Stimulated activated CD8-positive, alpha-beta memory T cell treated with anti-CD3 and anti-CD28 coated beads, Interleukin-15, amount 100 ng/mL, for 1 hour (primary cell): ENCODE results near the gene CDRT15L2.
"Not testable (repeated sequence)": the region's sequence is repeated elsewhere in the genome, so short reads cannot be mapped to it uniquely, and the experiment has no call there.

ENCODE experiments used
- DNase-seq: peaks from one replicate; pipeline ENCODE4 v3.0.0-alpha.2; 2020; ENCODE audit warnings: low read depth

The CDRT15L2 gene

DNA sequence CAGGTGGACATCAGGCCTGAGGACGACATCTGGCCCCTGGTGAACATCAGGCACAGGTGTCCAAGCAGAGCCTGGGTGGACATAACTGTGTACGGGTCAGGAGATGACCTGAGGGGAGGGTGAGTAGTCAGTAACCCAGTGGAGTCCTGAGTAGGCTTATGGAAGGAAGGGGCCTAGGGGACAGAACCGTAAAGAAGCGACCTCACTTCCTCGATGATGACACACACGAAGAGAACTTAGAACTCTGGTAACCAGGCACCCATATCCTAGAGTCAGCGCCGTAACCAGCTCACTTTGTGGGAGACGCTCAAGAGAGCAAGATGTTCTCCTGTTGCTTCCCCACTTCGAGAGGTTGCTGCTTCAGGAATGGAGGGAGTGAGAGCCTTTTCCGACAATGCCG, at the start of gene CDRT15L2:
CDRT15L2 (plus strand) TSS at position 301 of the 400 bp plus-strand sequence; CDS start at position 321, 20 bp downstream.
- DNase-seq = not testable (repeated sequence)

DNA sequence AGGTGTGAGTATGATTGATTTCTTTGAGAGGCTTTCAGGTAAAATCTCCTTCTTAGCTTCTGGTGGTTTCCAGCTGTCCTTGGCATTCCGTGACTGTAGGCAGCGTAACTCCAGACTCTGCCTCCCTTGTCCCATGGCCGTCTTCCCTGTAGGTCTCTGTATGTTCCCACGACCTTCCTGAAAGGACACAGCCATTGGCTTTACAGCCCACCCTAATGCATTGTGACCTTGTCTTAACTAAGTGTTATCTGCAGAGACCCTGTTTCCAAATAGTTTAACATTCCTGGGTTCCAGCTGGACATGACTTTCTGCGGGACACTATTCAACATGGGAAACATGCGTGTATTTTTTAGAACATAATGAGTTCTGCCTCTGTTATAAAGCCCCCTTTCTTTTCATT, 49.4 kb upstream of the CDRT15L2 start:
- not testable (repeated sequence) for DNase-seq

DNA sequence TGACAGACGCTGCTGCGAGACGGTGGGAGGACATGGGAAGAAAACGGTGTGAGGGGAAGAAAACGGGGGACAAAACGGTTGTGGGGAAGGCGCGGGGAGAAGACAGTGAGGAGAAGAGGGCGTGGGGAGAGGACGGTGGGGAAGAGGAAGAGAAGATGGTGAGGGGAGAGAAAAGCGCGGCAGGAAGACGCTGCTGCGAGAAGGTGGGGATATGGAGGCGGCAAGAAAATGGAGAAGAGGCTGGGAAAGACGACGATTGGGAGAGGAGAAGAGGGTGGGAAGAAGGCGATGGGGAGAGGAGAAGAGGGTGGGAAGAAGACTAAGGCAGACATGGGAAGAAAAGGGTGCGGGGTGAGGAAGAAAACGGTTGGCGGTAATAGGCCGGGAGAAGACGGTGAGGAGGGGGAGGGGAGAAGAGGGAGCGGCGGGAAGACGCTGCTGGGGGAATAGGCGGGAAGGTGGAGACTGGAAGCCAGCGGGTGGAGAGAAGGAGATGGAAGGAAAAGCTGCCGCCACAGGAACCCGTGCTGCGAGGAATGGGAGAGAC, 46.9 kb upstream of the CDRT15L2 start:
- DNase-seq = not testable (repeated sequence)

DNA sequence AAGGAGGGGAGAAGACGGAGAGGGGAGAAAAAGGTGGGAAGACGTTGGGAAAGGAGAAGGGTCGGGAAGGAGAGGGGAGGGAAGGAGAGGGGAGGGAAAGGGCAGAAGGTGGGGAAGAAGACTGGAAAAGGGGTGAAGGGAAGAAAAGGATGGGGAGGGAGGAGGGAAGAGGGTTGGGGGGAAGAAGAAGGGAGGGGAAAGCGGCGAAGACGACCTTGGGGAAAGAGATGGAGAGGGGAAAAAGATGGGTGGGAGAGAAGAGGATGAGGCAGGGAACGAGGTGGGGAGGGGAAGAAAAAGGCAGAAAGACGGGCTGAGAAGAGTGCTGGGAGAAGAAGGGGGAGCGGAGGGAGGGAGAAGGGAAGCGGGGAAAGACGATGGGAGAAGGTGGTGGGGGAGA, 46.3 kb upstream of the CDRT15L2 start:
- not testable (repeated sequence) for DNase-seq

DNA sequence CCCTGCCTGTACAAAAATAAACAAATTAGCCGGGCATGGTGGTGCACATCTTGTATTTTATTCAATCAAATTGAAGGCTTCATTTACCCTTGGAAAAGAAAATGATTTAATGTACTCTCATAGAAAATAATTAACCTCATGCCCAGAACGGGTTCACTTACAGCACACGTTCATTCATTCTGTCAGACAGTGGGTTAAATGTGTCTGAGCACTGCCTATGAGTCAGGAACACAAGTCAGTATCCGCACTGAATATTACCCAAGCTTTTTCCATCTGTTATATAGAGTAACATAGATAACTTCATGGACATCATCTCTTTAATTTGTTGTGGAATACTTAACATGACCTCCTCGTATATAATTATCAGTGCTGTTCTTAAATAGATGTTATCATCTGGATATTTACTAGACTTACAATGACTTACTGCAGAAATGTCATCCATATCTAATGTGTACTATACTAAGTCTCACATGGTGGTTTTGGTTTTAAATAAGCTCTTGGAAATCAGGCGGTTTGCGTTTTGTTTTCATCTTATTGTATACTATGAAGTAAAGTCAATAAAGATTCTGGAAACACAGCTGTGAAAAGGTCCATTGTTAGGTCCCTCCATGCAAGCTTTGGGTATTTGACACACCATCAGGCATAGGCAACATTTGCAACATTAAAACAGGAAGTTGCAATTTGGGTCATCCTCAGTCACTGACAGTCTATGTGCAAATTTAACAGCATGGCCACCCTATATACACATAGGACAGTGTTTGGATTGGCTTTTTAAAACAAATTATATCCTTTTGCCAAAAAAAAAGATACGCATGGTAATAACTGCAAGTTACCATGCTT, 44.6 kb upstream of the CDRT15L2 start:
- DNase-seq = not testable (repeated sequence)

DNA sequence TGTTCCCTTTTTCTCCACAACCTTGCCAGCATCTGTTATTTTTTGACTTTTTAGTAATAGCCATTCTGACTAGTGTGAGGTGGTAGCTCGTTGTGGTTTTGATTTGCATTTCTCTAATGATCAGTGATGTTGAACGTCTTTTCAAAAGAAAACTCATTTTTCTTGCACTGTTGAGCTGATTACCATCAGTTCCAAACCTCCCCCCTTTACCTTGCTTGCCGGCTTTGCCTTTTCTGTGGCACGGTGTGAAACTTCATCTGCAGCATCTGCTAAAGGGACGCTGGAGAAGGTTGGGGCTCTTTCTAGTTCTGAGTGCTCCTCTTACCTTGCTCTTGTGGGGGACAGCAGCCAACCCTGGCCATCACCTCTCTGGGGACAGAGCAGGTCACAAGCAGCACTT, 39.1 kb upstream of the CDRT15L2 start:
- not testable (repeated sequence) for DNase-seq

DNA sequence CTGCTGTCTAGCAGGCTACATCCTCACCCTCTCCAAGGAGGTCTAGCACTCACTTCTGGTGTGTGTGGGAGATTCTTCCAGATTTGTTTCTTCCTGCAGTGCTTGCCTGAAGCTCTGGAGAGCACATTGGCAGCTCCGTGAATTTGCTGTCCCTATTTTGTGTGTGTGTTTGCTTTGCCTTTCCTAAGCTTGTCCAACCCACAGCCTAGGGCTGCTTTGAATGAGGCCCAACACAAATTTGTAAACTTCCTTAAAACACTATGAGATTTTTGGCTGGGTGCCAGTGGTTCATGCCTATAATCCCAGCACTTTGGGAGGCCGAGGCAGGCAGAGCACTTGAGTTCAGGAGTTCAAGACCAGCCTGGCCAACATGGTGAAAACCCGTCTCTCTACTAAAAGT, 38.7 kb upstream of the CDRT15L2 start:
- DNase-seq = not testable (repeated sequence)

DNA sequence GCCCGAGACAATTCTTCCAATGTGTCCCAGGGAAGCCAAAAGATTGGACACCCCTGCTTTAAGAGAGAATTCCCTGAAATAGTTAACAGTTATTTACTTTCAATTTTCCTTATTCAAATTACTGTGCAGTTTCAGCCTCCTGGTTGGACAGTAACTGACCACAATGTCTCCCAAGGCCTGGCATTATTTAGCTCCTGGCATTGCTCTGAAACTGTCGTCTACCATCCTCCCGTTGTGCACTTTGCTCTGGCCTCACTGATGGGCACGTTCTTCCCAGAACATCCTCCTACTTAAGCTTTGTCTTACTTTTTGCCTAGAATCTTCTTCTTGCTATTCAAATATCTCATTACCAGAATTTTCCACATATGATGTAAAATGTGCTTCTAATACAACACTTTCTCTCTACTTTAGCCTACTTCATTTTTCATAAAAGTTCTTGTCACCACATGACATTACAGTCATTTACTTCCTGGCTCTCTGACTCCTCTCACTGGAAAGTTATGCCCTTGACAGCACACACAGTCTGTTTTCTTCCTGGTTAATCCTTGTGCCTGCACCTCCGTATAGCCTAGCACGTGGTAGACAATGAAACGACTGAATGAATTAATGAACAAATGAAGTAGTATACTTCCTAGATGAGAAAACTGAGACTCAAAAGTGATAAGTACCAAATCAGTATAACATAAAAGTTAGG, 37.5 kb upstream of the CDRT15L2 start:
- DNase-seq = not testable (repeated sequence)

DNA sequence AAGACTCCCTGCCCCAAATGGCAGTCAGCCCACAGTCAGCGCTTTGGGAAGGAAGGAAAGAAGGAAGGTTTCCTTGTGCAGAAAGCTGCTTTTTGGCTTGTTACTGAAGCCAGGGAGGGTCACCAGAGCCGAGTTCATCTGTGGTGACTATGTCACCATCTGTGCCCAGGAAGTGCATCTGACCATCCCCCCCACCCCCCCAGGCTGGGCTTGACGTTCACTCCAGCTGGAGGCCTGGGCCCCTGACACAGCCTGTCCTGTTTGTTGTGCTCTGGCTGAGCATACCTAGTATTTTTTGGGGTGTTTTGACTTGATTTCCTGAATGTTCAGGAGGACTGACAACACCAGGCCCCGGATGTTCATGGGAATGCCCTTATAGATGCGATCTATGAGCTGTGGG, 31.6 kb upstream of the CDRT15L2 start:
- DNase-seq = not testable (repeated sequence)

DNA sequence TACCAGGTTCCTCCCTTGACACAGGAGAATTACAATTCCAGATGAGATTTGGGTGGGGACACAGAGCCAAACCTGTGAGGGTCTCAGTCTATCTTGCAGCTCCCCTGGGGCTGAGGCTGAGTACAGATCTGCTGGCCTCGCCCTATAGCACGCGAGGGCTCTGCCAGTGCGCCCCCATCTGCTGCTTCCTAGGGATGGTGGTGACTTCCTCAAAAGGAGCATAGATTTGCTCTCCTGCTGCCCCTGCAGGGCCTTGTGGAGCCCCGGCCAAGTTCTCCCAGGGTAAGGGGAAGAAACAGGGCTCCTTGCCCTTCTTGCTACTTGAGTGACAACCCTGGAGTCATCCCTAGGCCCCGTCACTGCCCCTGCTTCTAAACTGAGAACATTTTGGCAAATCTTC, 26.6 kb upstream of the CDRT15L2 start:
- not testable (repeated sequence) for DNase-seq

DNA sequence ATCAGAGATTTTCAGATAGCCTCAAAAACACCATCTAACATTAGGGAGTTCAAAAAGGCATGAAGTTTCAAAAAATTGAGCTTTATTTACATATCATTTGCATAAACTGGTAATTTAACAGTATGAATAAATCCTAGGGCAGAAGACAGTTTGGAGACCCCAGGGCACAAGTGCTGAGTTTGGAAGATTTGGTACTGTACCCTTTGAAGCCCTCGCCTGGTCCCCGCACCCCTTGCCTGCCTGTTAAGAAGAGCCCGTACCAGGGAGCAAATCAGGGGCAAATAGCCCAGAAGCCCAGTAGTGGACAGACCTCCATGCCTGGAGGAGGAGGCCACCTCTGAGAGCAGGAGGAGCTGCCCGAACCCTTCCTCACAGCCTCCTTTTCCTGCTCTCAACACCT, 24.8 kb upstream of the CDRT15L2 start:
- not testable (repeated sequence) for DNase-seq

DNA sequence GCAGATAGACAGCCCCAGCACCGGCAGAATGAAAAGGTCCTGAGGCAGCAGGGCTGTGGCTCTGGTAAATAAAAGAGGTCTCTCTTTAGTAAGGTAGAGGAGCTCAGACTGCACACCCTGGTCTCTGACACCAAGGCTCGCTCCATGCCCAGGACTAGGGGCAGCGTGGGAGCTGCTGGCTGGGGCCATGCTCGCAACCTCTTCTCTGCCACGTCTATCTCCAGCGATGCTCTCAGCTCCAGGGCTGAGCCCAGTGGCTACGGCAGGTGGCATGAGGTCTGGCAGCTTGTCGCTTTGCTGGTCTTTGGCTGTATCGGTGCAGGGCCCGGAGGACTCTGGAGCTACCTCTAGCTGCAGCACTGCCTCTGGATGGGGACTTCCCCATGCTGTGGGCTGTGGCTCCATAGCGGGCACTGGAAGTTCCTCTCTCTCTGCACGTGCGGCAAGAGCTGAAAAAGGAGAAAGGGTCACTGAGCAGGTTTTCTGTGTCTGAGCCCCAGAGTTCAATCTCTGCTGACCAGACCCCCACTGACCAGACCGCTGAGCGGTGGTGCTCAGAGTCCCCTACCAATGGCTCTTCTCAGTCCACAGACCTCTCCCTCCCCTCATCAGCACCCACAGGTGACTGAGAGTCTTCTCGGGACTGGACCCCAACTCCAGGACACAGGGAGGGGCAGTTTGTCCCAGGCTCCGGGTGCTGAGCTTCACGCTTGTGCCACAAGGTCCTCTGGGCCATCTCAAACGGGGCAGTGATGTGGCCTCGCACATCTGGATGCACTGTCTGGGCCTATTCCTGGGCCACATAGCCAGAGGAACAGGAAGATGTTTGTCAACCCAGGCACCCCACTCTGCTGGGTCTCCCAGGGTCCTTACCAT, 24.2 kb upstream of the CDRT15L2 start:
- DNase-seq = not testable (repeated sequence)

DNA sequence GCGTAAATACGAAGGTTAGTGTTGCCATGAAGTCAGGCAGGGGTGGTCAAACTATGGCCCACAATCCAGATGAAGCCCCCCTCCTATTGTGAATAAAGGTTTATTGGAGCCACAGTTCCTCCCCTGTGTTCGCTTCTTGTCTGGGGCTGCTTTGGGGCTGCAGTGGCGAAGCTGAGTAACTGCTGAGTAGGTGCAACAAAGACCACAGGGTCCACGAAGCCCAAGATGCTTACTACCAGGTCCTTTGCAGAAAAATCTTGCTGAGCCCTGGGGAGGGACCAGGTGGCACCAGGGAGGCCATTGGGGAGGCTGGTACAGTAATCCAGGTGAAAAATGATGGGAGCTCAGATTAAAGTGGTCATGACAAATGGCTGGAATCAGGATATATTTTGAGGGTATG, 21.4 kb upstream of the CDRT15L2 start:
- not testable (repeated sequence) for DNase-seq

DNA sequence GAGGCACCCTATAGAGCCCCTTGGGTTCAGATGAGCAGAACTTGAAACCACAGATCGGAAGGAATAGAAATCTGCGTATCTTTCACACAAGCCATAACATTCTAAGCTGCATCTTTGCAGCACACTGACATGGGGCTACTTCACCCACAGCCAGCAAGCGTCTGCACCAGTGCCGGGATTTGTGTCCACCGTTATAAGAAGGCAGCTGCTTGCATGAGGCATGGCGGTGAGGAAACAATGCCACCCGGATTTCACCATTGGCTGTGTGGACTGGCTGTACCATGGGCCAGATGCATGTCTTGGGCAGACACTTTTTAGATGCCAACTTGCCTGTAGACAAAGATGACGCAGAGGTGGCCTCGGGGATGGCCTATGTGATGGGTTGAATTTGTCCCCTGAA, 20.5 kb upstream of the CDRT15L2 start:
- DNase-seq = not testable (repeated sequence)

DNA sequence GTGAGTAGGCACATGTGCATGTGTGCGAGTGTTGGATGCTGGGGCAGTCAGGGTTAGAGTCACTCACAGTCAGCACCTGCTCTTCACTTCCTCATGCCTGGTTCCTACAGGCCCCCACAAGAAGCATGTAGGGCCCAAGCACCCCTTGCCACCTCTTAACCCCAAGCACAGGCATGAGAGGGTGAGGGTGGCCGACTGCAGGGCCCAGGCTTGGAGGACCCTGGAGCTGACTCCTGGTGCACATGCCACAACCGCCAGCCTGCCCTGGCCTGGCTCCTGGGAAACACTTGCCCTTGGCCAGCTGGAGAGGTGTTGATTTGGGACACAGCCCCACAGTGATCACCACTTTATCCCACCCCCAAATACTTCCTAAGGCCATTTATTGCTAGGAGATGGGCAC, 16.9 kb upstream of the CDRT15L2 start:
- no peak for DNase-seq

DNA sequence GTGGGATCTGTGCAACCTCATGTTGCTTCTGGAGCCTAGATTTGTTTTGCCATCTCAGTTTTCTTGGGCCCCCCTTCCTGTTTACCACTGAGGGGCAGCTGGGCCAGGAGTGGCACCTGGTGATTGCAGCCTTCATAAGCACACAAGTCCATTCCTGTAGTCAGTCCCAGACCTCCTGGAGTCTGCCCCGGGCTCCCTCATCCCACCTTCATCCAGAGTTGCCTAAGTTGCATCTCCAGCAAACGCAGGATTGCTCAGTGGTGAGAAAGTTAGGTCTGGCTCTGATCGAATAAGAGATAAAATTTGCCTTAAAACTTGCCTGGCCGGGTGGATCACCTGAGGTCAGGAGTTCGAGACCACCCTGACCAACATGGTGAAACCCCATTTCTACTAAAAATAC, 14.3 kb upstream of the CDRT15L2 start:
- DNase-seq = not testable (repeated sequence)

DNA sequence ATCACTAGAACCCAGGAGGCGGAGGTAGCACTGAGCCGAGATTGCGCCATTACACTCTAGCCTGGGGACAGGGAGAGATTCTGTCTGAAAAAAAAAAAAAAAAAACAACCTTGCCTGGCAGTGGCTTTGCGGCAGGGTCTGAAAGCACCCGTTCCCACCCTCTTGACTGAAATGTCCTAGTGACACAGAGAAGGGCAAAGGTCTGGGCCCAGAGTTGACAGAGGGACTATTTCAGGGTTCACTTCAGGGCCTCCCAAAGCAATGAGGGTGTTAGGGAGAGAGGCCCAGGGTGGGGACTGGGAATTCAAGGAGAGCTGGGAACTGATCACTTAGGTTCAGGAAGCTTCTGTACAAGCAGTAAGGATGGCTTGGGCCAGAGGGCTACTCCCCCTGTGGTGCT, 13.8 kb upstream of the CDRT15L2 start:
- DNase-seq = no peak

DNA sequence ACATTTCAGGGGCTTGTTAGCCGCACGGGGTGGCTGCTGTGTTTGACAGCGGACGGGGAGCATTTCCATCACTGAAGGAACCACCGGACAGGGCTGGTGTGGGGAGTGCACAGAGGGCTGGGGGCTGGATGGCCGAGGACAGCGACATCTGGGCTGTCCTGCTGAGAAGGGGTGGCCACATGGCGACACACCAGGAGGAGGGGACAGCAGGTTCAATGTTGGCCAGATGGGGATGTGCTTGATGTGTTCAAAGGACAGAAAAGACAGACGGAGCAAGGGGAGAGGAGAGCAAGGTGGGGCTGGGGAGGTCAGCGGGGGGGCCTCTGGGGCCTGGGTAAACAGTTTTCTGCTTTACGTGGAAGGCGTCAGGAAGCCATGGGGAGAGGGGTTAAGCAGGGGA, 12.8 kb upstream of the CDRT15L2 start:
- DNase-seq = not testable (repeated sequence)

DNA sequence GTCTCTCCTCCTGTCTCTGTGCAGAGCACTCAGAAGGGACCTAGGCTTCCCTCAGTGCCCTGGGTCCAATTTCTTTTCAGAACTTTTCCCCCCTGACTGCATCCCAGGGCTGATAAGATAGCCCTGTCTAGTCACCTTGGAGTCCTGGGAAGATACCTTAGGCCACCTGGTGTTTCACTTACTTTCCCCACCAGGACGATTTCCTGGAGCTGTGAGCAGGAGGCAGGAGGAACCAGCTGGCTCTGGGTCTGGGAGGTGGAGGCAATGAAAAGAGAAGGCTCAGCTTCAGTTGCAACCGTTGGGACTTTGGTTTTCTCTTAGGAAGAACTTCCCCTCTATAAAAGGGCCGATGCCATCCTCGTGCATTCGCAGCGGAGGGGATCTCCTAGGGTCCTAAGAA, 12.1 kb upstream of the CDRT15L2 start:
- not testable (repeated sequence) for DNase-seq

DNA sequence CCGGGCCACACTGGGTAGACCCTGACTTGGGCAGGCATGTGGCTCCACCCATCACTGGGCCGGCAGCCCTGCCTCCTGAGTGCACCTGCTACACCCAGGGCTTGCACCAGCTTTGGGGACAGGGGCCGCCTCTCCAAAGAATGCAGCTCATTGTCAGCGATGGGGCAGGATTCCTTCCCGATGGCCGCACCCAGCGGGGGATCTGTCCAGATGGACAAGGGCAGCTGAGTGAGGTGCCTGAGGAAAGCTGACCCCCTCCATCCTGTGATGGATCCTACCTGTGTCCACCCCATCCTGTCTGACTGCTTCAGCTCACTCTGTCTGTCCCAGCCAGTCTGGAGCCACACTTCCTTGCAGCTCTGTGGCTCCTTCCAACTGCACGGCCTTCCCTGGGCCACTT, 10.9 kb upstream of the CDRT15L2 start:
- not testable (repeated sequence) for DNase-seq

DNA sequence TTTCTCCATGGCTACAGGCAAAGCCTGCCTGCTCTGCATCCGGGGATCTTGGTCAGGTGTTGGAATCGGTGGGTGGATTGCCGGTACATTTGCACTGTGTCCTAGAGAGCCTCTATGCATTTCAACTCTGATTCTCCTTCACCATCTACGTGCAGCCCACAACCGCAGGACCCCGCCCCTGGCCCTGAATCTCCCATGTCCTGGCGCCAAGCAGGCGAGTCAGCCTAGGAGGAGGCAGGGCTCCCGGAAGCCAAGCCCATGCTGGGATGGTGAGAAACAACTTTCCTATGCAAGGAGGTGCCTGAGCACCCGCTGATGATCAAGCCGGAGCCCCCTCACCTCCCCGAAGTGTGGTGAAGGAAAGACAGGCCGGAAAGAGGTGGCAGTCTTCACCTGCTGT, 7.9 kb upstream of the CDRT15L2 start:
- DNase-seq = not testable (repeated sequence)

DNA sequence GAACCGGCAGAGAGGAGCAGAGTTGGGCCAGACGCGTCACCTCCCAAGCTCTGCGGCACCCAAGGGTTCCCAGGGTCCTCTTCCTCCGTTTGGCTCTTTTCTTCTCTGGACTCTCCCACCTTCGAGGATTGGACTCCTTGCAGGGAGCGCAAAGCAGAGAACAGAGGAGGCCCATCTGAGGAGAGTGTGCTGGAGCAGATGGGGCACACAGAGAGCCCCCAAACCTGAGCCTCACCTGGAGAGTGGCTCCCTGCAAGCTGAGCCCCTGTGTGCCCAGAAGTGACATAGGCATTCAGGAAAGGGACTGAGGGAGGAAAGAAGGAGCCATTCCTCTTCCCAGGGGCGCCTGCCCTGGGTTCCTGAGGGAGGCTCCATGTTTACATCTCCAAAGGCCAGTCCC, 6.3 kb upstream of the CDRT15L2 start:
- DNase-seq = not testable (repeated sequence)
